ENCODE results near the gene FBLN1.
"Not testable (repeated sequence)": the region's sequence is repeated elsewhere in the genome, so short reads cannot be mapped to it uniquely, and the experiment has no call there.

Gene FBLN1

DNA sequence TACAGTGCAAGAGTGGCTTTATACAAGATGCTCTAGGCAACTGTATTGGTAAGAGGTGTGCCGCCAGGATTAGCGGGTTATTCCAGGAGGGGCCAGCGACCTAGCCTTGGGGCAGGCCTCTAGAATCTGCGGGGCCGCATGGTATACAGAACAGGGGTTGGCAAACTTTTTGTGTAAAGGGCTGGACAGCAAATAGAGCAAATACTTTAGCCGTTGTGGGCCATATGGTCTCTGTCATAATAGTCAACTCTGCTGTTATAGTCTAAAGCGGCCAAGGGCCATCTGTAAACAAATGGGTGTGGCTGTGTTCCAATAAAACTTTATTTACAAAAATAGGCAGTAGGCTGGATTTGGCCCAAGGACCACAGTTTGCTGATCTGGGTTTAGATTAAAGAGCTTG lies 32.6 kb downstream of the FBLN1 start:
- Histone ChIP-seq H3K4me1 (peaks cover 0 to 49% (median 30%) of the 10 kb centered on the region in 4 donors), H3K9me3 (no peaks in the 10 kb centered on the region), H3K4me3 (no peak overlapping the region), H3K27me3 (no peaks in the 10 kb centered on the region), H3K36me3 (peaks cover 0 to 16% (median 14%) of the 10 kb centered on the region in 3 donors), H3K27ac (peak overlapping the region; percentile 1 to 79)
- no peak for TF ChIP-seq CTCF (IDR thresholded peaks at IDR 0.05)
- intact Hi-C loops (cut with DNase I; ENCODE audit: low total_unique reads), result no loop called here
- DNase-seq, result no peak

- intact Hi-C loops (cut with DNase I; ENCODE audit: low total_unique reads), result not testable (repeated sequence)
These were observed 33.2 kb downstream of the FBLN1 start for GRCh38 chr22:45535835-45536234.

GRCh38 chr22:45537734-45538181 lies 35.1 kb downstream of the FBLN1 start:
- peak overlapping the region; percentile 64 to 79 for H3K27ac ChIP-seq
- no peaks in the 10 kb centered on the region for H3K27me3 ChIP-seq
- intact Hi-C loops (cut with DNase I; ENCODE audit: low total_unique reads), result no loop called here
- TF ChIP-seq CTCF (IDR thresholded peaks at IDR 0.05), result no peak
- peak; percentile 78 to 93 for DNase-seq
- H3K9me3 ChIP-seq, result no peaks in the 10 kb centered on the region
- peaks cover 0 to 49% (median 31%) of the 10 kb centered on the region in 4 donors for H3K4me1 ChIP-seq
- peaks cover 0 to 32% (median 14%) of the 10 kb centered on the region in 3 donors for H3K36me3 ChIP-seq
- peak overlapping the region; percentile 25 to 26 for H3K4me3 ChIP-seq

More at GRCh38 chr22:45535835-45536234, 33.2 kb downstream of the FBLN1 start:
- not testable (repeated sequence) for H3K27me3 ChIP-seq, H3K9me3 ChIP-seq, H3K4me3 ChIP-seq, DNase-seq
- H3K36me3 ChIP-seq, result peaks cover 0 to 17% (median 11%) of the 10 kb centered on the region in 3 donors
- H3K4me1 ChIP-seq, result peaks cover 0 to 49% (median 30%) of the 10 kb centered on the region in 4 donors
- H3K27ac ChIP-seq, result peak overlapping the region; percentile 1 to 79

GRCh38 chr22:45538281-45538680 lies 35.6 kb downstream of the FBLN1 start:
- Histone ChIP-seq H3K9me3 (no peaks in the 10 kb centered on the region), H3K4me1 (peaks cover 0 to 50% (median 32%) of the 10 kb centered on the region in 4 donors), H3K27ac (peak overlapping the region; percentile 64 to 79), H3K4me3 (peak overlapping the region; percentile 25 to 26), H3K36me3 (peaks cover 0 to 32% (median 19%) of the 10 kb centered on the region in 3 donors), H3K27me3 (no peaks in the 10 kb centered on the region)
- DNase-seq, result peak; percentile 53 to 90
- no peak for TF ChIP-seq CTCF (IDR thresholded peaks at IDR 0.05)
- intact Hi-C loops (cut with DNase I; ENCODE audit: low total_unique reads), result no loop called here

DNA sequence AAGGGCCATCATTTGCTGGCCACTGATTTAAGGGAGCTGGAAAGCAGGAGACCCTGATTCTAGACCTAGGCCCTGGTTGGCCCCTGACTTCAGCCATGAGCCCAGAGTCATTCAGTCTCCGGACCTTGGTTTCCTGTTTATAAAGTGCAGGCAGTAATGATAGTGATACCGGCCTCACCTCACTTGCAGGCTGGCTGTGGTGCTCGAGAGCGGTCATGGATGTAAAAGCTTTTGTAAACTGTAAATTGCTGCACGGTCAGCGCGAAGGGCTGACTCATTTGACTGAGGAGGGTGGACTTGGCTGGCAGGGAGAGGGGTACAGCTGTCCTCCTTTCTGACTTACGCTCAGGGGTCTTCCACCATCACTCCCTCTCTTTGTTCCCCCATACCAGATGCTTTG lies 37.4 kb downstream of the FBLN1 start:
- H3K36me3 ChIP-seq, result peaks cover 0 to 31% (median 28%) of the 10 kb centered on the region in 3 donors
- peaks cover 0 to 62% (median 37%) of the 10 kb centered on the region in 4 donors for H3K4me1 ChIP-seq
- intact Hi-C loops (cut with DNase I; ENCODE audit: low total_unique reads), result no loop called here
- no peak for DNase-seq
- H3K9me3 ChIP-seq, result no peaks in the 10 kb centered on the region
- H3K27me3 ChIP-seq, result no peaks in the 10 kb centered on the region
- H3K4me3 ChIP-seq, result no peak overlapping the region
- H3K27ac ChIP-seq, result peak overlapping the region in 1 of 2 donors; percentile 13
- TF ChIP-seq CTCF (IDR thresholded peaks at IDR 0.05), result no peak

- TF ChIP-seq CTCF (IDR thresholded peaks at IDR 0.05), result no peak
- intact Hi-C loops (cut with DNase I; ENCODE audit: low total_unique reads), result no loop called here
These were observed 38.8 kb downstream of the FBLN1 start for GRCh38 chr22:45541382-45541979.

More at GRCh38 chr22:45541382-45541979, 38.8 kb downstream of the FBLN1 start:
- DNase-seq, result no peak
- H3K36me3 ChIP-seq, result peaks cover 0 to 34% (median 28%) of the 10 kb centered on the region in 3 donors
- no peaks in the 10 kb centered on the region for H3K9me3 ChIP-seq
- no peak overlapping the region for H3K4me3 ChIP-seq
- peaks cover 0 to 50% (median 35%) of the 10 kb centered on the region in 4 donors for H3K4me1 ChIP-seq
- peak overlapping the region in 1 of 2 donors; percentile 35 for H3K27ac ChIP-seq
- H3K27me3 ChIP-seq, result no peaks in the 10 kb centered on the region

All from tibial artery (tissue), 4 donors.